KOPT-K1 (cell line): Measurements from ENCODE around the gene MKNK2.
"Not testable (repeated sequence)": the region's sequence is repeated elsewhere in the genome, so short reads cannot be mapped to it uniquely, and the experiment has no call there.

Source experiments
- H3K27ac ChIP-seq: fragments of 200-600 bp; sonication (generic); 2 replicates; pipeline ENCODE4 v1.5.1; 2016; ENCODE audit warnings: antibody characterized with exemption, mild to moderate bottlenecking, low read depth, low read length; ENCODE audit not compliant: poor library complexity, severe bottlenecking
- H3K36me3 ChIP-seq: fragments of 200-600 bp; sonication (generic); 2 replicates; pipeline ENCODE4 v1.5.1; 2017; ENCODE audit warnings: antibody characterized with exemption, mild to moderate bottlenecking, low read length, moderate library complexity; ENCODE audit not compliant: insufficient read depth
- H3K9me3 ChIP-seq: fragments of 200-600 bp; sonication (generic); 2 replicates; pipeline ENCODE4 v1.5.1; 2017; ENCODE audit warnings: antibody characterized with exemption, low read length, mild to moderate bottlenecking; ENCODE audit not compliant: insufficient read depth, poor library complexity, severe bottlenecking

The MKNK2 gene

DNA sequence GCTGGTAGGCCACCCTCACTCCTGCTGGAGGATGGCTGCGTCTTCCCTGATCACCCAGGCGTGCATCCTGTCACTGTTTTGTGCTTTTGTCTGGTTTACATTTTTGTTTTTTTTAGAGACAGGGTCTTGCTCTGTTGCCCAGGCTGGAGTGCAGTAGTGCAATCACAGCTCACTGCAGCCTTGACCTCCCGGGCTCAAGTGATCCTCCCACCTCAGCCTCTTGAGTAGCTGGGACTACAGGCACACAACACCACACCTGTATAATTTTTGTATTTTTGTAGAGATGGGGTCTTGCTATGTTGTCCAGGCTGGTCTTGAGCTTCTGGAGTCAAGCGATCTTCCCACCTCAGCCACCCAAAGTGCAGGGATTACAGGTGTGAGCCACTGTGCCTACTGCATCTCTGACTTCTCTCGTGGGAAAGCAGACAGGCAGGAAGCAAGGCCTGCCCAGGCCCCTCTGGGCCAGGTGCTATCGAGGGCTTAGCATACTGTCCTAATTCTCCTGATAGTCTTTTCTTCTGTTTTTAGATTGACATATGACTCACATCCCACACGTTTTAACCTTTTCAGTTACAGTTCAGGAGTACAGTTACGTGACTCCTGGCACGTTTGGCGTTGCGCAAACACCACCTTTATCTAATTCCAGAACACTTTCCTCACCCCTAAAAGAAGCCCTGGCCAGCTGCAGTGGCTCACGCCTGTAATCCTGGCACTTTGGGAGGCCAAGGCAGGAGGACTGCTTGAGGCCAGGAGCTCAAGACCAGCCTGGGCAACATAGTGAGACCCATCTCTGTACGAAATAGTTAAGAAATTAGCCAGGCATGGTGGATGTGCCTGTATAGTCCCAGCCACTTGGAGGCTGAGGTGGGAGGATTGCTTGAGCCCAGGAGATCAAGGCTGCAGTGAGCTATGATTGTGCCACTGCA lies 35.9 kb upstream of the MKNK2 start:
- H3K9me3 ChIP-seq, H3K36me3 ChIP-seq: not testable (repeated sequence)
- peak overlapping the region; percentile 58 for H3K27ac ChIP-seq

- peak overlapping the region; percentile 86 for H3K27ac ChIP-seq
- no peaks in the 10 kb centered on the region for H3K9me3 ChIP-seq
- peaks cover 7% of the 10 kb centered on the region; the same call in 1 of the 2 replicates for H3K36me3 ChIP-seq
Observed at GRCh38 chr19:2084993-2085720, 34.1 kb upstream of the MKNK2 start.

DNA sequence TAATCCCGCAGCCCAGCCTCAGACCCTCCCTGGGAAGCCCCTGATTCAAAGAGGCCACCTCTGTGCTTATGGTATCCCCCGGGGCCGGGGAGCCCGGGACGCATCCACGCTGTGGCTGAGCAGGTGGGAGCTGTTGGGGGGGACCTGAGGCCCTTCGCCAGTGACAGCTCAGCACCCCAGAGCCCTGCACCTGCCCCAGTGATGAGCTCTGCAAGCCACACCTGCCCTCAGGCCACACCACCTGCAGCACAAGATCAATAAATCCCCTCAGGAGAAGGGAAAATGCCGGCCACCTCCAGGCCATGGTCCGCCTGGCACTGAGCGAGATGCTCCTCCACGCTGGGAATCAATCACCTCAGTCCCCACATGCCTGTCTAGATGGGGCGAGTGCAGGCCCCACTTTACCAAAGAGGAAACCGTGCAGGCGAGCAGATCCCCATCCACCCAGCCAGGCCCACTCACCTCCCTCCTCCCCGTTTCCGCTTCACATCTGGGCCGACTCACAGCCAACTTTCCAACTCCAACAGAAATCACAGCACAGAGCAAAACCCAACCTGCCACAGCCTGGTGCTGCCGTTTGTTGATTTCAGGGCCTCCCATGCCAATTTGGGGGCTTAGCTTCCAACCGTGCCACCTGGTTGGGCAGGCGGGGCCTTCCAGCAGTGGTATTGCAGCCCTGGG lies 32.3 kb upstream of the MKNK2 start:
- peaks cover 26% of the 10 kb centered on the region for H3K36me3 ChIP-seq
- H3K9me3 ChIP-seq = no peaks in the 10 kb centered on the region
- H3K27ac ChIP-seq = peak overlapping the region; percentile 86

DNA sequence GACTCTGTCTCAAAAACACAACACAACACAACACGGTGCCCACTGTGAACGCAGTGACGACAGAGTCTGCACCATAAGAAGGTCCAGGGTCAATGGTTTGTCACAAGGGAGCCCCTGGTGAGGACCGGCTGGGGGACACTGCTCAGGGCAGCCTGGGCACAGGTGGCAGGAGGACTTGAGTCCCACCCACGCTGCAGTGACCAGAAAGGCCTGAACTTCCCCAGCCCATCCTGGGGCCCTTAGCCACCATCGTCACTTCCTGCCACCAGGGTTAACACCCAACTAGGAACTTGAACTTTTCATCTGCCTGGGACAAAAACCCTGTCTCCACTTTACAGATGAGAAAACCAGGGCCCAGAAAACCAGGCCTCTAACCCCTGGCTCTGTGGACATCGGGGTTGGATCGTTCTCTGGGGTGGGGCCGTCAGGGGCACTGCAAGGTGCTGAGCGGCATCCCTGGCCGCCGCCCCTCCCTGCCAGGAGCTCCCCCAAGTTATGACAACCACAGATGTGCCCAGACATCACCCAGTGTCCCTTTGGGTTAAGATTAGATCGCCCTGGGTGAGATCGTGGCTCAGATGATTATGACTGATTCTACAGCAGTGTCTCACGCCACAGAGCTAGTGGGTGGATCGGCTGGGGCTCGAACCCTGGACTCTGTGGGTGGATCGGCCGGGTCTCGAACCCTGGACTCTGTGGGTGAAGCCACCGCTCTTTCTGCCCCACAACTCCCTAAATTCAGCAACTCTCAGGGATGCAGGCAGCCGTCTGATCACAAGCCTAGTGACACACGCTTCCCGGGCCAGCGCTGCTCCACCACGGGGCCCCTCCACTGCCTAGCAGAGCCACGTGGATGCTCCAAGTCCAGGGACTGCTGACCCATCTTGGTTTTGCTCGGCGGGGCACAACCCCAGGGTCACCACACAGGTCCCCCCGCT lies 31.1 kb upstream of the MKNK2 start:
- H3K36me3 ChIP-seq = peaks cover 38% of the 10 kb centered on the region
- H3K27ac ChIP-seq = peak overlapping the region; percentile 86
- no peaks in the 10 kb centered on the region for H3K9me3 ChIP-seq

DNA sequence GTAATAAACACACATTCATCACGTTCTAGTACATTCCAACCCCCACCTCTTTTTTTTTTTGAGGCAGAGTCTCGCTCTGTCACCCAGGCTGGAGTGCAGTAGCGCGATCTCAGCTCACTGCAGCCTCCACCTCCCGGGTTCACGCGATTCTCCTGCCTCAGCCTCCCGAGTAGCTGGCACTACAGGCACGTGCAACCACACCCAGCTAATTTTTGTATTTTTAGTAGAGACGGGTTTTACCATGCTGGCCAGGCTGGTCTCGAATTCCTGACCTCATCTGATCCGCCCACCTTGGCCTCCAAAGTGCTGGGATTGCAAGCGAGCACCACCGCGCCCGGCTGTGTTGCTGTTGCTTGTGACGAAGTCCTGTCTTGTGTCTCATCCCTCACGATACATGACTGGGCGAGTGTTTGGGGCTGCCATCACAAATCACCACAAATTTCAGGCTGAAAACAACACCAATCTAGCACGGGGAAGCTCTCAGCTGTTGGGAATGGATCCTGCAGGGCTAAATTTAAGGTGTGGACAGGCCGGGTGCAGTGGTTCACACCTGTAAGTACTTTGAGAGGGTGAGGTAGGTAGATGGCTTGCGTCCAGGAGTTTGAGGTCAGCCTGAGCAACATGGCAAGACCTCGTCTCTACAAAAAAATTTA lies 29.4 kb upstream of the MKNK2 start:
- H3K9me3 ChIP-seq = no peaks in the 10 kb centered on the region
- H3K36me3 ChIP-seq = peaks cover 54% of the 10 kb centered on the region
- H3K27ac ChIP-seq = no peak overlapping the region

DNA sequence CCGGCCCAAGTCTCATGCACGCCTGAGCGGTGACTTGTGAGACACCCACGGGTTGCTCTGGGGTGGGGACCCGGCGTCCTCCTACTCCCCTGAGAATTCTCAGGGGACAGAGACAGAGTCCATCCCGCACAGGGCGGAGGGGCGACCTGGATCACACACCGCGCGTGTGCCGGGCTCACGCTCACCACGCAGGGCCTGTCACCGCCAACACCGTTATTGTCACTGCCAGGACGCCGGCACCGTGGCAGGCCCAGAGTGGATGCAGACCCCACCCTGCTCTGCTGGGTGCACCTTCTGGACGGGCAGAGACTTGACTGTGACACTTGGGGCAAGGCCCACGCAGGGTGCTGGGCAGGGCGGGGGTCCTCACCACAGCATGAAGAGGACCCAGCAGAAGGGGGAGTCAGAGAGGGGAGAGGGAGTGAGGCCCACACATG lies 28.8 kb upstream of the MKNK2 start:
- H3K27ac ChIP-seq = no peak overlapping the region
- peaks cover 60% of the 10 kb centered on the region for H3K36me3 ChIP-seq

DNA sequence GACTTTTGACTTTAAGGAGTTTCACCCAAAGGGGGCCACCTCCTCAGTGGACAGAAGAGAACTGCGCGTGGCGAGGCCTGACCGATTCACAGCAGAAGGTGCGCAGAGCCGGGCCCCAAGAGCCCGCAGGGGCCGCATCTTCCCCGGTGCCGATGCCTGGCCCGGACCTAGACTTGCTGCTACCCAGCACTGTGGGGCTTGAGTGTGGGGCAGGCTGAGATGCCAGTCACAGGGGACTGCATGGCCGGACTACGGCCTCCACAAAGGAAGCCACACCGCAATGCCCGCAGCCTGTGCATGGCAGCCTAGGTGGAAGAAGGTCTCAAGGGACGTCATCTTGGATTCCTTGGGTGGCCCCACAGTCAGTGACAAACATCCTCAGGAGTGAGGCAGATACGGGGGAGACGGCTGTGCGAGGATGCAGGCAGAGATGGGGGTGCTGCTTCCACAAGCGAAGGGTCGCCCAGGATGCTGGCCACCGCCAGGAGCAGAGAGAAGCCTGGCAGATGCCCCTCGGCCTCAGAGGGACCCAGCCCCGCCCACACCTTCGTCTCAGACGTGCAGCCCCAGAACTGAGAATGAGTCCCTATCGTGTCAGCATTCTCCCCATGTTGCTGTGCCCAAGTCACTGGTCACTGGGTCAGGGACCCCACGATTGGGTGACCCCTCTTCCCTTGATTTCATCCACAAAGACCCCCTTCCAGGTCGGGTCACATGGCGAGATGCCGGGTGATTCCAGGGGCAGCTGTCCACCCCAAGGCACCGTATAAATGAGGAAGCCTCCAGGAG lies 28.2 kb upstream of the MKNK2 start:
- Histone ChIP-seq H3K27ac (no peak overlapping the region), H3K9me3 (no peaks in the 10 kb centered on the region), H3K36me3 (peaks cover 65% of the 10 kb centered on the region)

More for the DNA sequence above, 28.8 kb upstream of the MKNK2 start:
- H3K9me3 ChIP-seq = no peaks in the 10 kb centered on the region

DNA sequence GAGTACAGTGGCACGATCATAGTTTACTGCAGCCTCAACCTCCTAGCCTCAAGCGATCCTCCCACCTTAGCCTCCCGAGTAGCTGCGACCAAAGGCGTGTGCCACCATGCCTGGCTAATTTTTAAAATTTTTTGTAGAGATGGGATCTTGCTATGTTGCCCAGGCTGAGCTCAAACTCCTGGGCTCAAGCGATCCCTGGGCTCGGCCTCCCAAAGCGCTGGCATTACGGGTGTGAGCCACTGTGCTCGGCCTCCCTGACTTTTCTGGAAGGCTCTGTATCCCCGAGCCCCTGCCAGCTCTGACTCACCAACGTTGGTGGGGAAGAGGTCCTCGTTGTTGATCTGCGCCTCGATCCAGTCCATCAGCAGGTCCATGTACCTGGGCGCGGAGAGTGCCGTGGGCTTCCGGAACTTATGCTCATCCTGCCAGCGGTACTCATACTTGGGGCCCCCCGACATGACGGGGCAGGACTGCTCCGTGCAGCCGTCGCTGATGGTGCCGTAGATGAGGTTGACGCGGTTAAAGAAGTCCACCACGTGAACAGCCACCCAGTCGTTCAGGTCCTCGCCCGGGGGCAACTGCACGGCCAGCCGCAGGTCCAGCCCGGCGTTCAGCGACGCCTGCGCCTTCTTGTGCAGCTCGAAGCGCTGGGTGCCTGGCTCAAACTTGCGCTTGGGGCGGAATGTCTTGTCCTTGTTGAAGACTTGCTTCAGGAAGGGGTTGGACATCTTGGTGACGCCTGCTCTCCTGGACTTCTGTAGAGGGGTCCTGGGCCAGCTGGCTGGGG lies 27.0 kb upstream of the MKNK2 start:
- H3K36me3 ChIP-seq = peaks cover 77% of the 10 kb centered on the region
- H3K27ac ChIP-seq = no peak overlapping the region
- no peaks in the 10 kb centered on the region for H3K9me3 ChIP-seq

DNA sequence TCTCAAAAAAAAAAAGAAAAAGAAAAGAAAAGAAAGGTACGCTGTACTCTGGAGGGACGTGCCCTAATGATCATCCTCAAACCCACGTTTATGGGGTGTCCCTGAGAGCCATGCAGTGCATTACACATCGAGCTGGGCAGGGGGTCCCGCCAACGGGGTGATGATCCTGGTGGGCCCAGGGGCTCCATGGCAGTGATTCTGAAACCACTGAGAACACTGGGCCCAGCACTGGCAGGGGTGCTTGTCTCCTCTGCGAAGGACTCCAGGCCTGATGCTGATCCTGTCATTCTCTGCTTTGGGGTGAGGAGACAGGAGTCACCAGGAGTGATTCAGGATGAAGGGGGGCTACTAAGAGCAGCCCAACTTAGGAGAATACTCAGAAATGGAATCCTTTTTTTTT lies 26.4 kb upstream of the MKNK2 start:
- H3K27ac ChIP-seq = no peak overlapping the region
- no peaks in the 10 kb centered on the region for H3K9me3 ChIP-seq
- H3K36me3 ChIP-seq = peaks cover 84% of the 10 kb centered on the region

DNA sequence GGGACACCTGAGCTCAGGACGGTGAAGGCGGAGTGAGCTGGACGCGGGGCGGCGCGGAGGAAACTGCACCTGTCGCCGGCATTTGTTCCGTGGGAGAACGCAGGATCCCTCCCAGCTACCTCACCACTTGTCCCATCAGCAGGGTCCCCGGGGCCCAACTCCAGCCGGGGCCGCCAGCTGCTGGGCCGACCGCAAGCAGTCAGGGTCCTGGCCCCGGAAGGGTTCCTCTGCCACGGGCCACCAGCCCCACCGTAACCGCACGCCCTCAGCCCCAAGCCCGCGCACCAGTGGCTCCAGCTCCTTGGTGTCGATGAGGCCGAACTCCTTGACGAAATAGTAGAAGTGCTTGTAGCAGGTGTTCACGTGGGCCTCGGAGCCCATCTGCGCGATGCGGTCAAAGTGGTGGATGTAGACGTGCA lies 25.5 kb upstream of the MKNK2 start:
- Histone ChIP-seq H3K27ac (no peak overlapping the region), H3K36me3 (peaks cover 92% of the 10 kb centered on the region), H3K9me3 (no peaks in the 10 kb centered on the region)

GRCh38 chr19:2072757-2073551 lies 21.9 kb upstream of the MKNK2 start:
- Histone ChIP-seq H3K27ac (no peak overlapping the region), H3K9me3 (no peaks in the 10 kb centered on the region), H3K36me3 (peaks cover 76% of the 10 kb centered on the region)

DNA sequence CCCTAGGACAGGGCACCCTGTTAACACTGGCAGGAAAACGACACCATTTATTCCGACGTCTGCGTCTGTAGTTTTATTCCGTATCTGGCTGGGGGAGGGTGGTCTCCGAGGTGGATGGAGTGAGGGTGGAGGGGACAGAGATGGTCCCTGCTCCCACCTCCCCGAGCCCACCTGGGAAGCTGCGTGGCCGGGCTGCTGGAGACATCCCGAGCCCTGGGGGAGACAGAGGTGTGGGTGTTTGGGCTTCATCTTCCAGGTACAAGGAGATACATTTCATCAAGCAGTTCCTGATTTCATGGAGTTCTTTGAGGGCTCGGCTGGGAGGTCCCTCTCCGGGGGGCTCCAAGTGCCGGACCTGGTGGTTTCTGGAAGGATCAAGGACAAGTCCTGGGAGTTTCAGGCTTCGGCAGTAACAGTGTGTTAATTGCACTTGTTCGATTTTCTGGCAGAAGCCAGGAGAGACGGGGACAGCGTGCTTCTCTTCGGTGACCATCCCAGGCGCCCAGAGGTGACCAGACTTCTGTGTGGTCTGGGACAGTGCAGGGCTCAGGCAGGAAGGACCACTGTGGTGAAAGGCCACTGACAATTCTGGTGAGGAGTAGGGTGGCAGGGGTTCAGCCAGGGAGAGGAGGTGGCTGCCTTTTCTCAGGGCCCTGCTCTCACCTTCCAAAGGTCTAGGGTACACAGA lies 20.1 kb upstream of the MKNK2 start:
- peaks cover 58% of the 10 kb centered on the region for H3K36me3 ChIP-seq

More for the DNA sequence above, 20.1 kb upstream of the MKNK2 start:
- Histone ChIP-seq H3K27ac (no peak overlapping the region), H3K9me3 (no peaks in the 10 kb centered on the region)
